GM18951 (cell line): ENCODE measurements around the gene GRID2IP.

Source experiments
- POLR2A ChIP-seq: IDR thresholded peaks from 4 replicates; pipeline ENCODE4 v1.6.1; 2011; ENCODE audit warnings: mild to moderate bottlenecking; ENCODE audit not compliant: insufficient read length, insufficient read depth; ENCODE audit errors: extremely low read depth
- in situ Hi-C: fragments of 300-500 bp; cut with MboI; formaldehyde crosslinking; loops from one replicate; pipeline ENCODE4 v1.12.0; 2022; ENCODE audit warnings: low sequenced_read_pairs, mixed read lengths, inconsistent platforms; ENCODE audit not compliant: unreplicated experiment

The GRID2IP gene

GRCh38 chr7:6448943-6449543 is 102.2 kb downstream of the GRID2IP start:
- in situ Hi-C loops, result no loop called here
- TF ChIP-seq POLR2A, result no peak

- TF ChIP-seq POLR2A, result peak; percentile 97
- in situ Hi-C loops, result no loop called here
Measured at GRCh38 chr7:6447581-6448199, 103.6 kb downstream of the GRID2IP start, which contains the start of gene DAGLB. Gene DAGLB, minus strand, starts transcription at chr7:6447954. Its CDS starts 112 bp downstream, at chr7:6447842.
